GM18873 (cell line): ENCODE results near the gene HKDC1.

Experiments
- ATAC-seq: cut with Tn5 transposase; IDR thresholded peaks from one replicate; pipeline ENCODE4 v1.9.1; 2021; ENCODE audit warnings: mild to moderate bottlenecking, moderate library complexity, moderate number of reproducible peaks; ENCODE audit not compliant: unreplicated experiment, low FRiP score

Gene HKDC1

GRCh38 chr10:69316313-69317059, 96.4 kb downstream of the HKDC1 start:
- no peak for ATAC-seq
